GM13977 (cell line): ENCODE data around the gene CIRBP.

Experiments
- DNase-seq: peaks from one replicate; pipeline ENCODE4 v3.0.0; 2012; ENCODE audit warnings: low spot score
- in situ Hi-C: fragments of 300-500 bp; cut with MboI; formaldehyde crosslinking; loops from one replicate; pipeline ENCODE4 v1.12.0; 2022; ENCODE audit warnings: low sequenced_read_pairs, low pct_unique_long_range_greater_than_20kb, mixed read lengths, inconsistent platforms; ENCODE audit not compliant: unreplicated experiment
- TF ChIP-seq, protein P1 (sequence below): IDR thresholded peaks from 2 replicates; pipeline ENCODE4 v1.5.1; 2012; ENCODE audit warnings: mild to moderate bottlenecking, control low read depth; ENCODE audit not compliant: insufficient read depth; ENCODE audit errors: extremely low read depth, missing control alignments

The CIRBP gene

GRCh38 chr19:1269065-1269477 is at the start of gene CIRBP:
CIRBP (plus strand) TSS chr19:1269332; CDS start chr19:1270934, 1,602 bp downstream.
- TF ChIP-seq, protein P1, sequence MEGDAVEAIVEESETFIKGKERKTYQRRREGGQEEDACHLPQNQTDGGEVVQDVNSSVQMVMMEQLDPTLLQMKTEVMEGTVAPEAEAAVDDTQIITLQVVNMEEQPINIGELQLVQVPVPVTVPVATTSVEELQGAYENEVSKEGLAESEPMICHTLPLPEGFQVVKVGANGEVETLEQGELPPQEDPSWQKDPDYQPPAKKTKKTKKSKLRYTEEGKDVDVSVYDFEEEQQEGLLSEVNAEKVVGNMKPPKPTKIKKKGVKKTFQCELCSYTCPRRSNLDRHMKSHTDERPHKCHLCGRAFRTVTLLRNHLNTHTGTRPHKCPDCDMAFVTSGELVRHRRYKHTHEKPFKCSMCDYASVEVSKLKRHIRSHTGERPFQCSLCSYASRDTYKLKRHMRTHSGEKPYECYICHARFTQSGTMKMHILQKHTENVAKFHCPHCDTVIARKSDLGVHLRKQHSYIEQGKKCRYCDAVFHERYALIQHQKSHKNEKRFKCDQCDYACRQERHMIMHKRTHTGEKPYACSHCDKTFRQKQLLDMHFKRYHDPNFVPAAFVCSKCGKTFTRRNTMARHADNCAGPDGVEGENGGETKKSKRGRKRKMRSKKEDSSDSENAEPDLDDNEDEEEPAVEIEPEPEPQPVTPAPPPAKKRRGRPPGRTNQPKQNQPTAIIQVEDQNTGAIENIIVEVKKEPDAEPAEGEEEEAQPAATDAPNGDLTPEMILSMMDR, result no peak
- in situ Hi-C loops, result no loop called here
- DNase-seq, result peak; percentile 100

- TF ChIP-seq, protein P1, result no peak
- in situ Hi-C loops, result no loop called here
- DNase-seq, result no peak
Observed at GRCh38 chr19:1219786-1220476, 49.2 kb upstream of the CIRBP start.

DNA sequence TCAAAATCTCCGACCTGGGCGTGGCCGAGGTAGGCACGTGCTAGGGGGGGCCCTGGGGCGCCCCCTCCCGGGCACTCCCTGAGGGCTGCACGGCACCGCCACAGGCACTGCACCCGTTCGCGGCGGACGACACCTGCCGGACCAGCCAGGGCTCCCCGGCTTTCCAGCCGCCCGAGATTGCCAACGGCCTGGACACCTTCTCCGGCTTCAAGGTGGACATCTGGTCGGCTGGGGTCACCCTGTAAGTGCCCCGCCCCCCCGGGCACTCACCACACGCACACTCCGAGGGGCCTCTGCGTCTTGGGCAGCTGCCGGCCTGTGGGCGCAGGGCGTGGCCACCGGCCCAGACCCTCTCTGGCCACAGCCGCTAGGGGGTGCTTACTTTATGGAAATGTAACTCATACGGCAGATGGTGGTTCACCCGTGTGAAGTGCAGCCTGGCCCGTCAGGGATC is 48.6 kb upstream of the CIRBP start:
- TF ChIP-seq, protein P1, result no peak
- no peak for DNase-seq
- in situ Hi-C loops, result no loop called here

DNA sequence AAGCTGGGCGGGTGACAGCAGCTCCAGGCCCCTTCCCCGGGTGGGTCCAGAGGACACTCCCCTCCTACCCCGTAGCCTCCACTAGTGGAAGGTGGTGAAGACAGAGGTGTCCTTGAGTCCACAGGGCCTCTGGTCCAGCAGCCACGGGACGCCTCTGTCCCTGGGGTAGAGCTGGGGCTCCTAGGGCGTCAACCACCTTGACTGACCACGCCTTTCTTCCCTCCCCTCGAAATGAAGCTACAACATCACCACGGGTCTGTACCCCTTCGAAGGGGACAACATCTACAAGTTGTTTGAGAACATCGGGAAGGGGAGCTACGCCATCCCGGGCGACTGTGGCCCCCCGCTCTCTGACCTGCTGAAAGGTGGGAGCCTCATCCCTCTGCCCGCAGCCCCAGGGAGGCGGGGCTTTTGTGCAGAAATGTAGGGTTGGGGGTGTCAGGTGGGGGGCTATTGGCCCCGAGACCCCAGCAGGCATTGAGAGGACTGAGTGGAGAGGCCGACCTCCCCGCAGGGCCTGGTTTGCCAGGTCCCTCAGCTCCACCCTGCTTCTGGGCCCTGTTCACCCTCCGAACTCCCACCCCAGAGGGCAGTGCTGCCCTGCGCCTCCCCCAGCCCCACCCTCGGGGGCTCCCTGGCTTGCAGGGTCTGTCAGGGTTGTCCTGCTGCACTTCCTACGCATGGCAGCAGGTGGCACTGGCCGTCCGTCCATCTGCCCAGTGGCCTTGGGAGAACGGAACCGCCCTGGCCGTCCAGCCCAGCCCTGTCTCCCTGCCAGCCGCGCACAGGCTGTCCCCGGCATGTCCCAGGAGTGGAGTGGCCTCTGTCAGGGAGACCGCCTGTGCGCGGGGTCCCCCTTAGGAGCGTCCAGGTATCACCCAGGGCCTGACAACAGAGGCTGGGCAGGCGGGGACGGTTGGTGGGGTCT is 47.9 kb upstream of the CIRBP start:
- TF ChIP-seq, protein P1, result peak; percentile 57
- in situ Hi-C loops, result no loop called here
- no peak for DNase-seq

DNA sequence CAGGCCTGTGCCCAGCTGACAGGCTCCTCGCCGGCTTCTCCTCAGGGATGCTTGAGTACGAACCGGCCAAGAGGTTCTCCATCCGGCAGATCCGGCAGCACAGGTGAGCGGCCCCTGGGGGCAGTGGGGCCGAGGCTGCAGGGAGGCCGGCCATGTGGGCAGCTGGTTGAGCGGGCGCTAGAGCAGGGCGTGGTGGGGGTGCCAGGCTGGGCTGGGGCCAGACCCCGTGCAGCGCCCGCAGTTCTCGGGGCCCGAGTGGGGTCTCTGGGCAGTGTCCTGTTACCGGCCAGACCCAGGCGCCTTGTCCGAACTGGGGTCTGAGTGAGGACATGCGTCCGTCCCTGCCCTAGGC is 47.3 kb upstream of the CIRBP start:
- no peak for DNase-seq
- in situ Hi-C loops, result no loop called here
- TF ChIP-seq, protein P1, result no peak

GRCh38 chr19:1222394-1222793 is 46.7 kb upstream of the CIRBP start:
- in situ Hi-C loops, result no loop called here
- TF ChIP-seq, protein P1, result no peak
- no peak for DNase-seq
